MG63 (cell line): ENCODE results near the gene BTAF1. TPM values are rescaled to one million over a fixed set of nuclear protein-coding genes. Genes with fewer than 3 reads are reported as not detected.
"Not testable (repeated sequence)": the region's sequence is repeated elsewhere in the genome, so short reads cannot be mapped to it uniquely, and the experiment has no call there.

Experiments
- DNase-seq: peaks from one replicate; pipeline ENCODE4 v3.0.0-alpha.2; 2020
- H3K27me3 ChIP-seq: fragments of 250-450 bp; sonication (Bioruptor Pico); 2 replicates; pipeline ENCODE4 v1.5.1; 2020; ENCODE audit warnings: mild to moderate bottlenecking, moderate library complexity
- H3K36me3 ChIP-seq: fragments of 250-450 bp; sonication (Bioruptor Pico); 2 replicates; pipeline ENCODE4 v1.5.1; 2020; ENCODE audit warnings: mild to moderate bottlenecking, moderate library complexity
- H3K4me3 ChIP-seq: fragments of 250-450 bp; sonication (Bioruptor Pico); 2 replicates; pipeline ENCODE4 v1.5.1; 2020; ENCODE audit warnings: mild to moderate bottlenecking, moderate library complexity
- H3K9me3 ChIP-seq: fragments of 250-450 bp; sonication (Bioruptor Pico); 2 replicates; pipeline ENCODE4 v1.5.1; 2020; ENCODE audit warnings: mild to moderate bottlenecking, moderate library complexity
- total RNA-seq: library from RNA; depleted of rRNA; stranded (reverse); fragments of >200 nt; shearing (Covaris generic); gene quantifications from 2 replicates; pipeline ENCODE4 v1.2.3, GENCODE V29; 2014; ENCODE audit warnings: low replicate concordance; rRNA removed

The BTAF1 gene
- total RNA-seq: 10.1 and 11.4 TPM in 2 replicates

DNA sequence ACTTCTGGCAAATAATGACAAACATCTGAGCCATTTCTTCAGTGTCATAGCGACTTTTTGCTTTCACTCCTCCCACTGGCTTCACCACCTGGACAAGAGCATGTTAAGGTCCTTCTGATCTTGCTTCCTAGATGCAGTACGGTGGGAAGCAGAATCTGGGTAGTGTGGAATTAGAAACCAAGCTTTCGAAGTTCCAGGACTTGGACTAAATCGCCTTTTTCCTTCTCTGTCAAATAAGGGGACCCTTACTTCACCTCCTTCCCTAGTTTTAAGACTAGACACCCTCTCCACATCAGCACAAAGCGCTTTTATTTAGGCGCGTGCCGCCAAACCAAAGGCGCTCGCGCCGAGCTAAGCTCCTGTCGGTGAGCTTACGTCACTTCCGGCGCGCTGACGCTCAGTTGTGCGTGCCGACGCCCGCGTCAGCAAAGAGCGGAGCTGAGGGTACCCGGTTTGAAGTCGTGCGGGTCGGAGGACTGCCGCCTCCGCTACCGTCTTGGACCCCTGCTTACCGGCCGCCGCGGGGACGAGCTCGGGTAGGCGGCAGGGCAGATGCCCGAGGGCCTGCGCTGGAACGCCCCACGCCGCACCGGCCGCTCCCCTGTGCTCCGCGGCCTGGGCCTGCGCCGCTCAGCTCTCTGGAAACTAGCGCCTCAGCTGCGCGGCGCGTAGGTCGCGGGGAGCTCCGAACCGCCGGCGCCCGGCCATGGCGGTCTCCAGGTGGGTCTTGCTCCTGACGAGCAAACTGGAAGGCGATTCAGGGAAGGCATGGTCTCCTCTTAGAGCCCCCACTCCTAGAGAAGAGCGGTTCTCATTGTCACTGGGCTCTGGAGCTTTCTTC, at the start of gene BTAF1:
Gene BTAF1, plus strand, starts transcription at position 400 of the 841 bp plus-strand sequence. Its CDS starts 307 bp downstream, at position 707.
- DNase-seq: peak; percentile 91
- Histone ChIP-seq H3K9me3 (peaks cover 4% of the 10 kb centered on the region; the same call in 1 of the 2 replicates), H3K4me3 (peak within 1 kb of the TSS; percentile 76), H3K36me3 (peaks cover 7% of the 10 kb centered on the region; the same call in 1 of the 2 replicates), H3K27me3 (no peaks in the 10 kb centered on the region)

DNA sequence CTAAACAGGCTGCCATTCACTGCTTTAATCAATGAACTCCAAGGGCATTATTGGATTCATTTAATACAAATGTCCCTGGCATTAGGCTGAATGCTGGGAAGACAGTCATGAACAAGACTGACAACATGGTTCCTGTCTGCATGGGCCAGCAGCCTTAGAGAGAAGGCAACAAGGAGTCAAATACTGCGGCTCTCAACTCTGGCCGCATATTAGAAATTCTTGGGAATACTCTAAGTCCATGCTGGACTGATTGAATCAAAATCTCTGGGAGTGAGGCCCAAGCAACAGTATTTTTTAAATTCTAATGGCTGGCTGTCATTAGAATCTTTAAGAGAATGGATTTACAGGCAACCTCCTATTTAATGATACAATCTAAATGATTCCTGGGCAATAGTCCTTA, 48.4 kb upstream of the BTAF1 start:
- Histone ChIP-seq H3K27me3 (no peaks in the 10 kb centered on the region), H3K4me3 (no peak overlapping the region), H3K9me3 (no peaks in the 10 kb centered on the region), H3K36me3 (no peaks in the 10 kb centered on the region)
- no peak for DNase-seq

DNA sequence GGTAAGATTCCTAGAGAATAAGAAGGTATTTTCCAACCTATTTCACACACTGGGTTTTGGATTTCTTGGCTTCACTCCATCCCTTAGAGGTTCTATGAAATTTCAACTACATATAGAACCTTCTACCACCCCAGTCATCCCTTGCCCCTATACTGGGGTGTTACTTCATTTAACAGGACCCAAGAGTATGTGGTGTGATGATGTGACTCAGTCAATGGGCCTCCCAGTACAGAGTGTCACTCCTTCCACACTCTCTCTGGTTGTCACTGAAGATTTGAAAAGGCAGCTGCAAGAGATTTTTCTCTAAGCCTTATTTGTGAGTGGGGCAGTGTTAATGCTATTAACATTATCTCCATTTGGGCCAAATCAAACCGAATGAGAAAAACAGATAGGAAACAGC, 47.8 kb upstream of the BTAF1 start:
- H3K9me3 ChIP-seq: no peaks in the 10 kb centered on the region
- no peaks in the 10 kb centered on the region for H3K36me3 ChIP-seq
- no peaks in the 10 kb centered on the region for H3K27me3 ChIP-seq
- no peak for DNase-seq
- no peak overlapping the region for H3K4me3 ChIP-seq

DNA sequence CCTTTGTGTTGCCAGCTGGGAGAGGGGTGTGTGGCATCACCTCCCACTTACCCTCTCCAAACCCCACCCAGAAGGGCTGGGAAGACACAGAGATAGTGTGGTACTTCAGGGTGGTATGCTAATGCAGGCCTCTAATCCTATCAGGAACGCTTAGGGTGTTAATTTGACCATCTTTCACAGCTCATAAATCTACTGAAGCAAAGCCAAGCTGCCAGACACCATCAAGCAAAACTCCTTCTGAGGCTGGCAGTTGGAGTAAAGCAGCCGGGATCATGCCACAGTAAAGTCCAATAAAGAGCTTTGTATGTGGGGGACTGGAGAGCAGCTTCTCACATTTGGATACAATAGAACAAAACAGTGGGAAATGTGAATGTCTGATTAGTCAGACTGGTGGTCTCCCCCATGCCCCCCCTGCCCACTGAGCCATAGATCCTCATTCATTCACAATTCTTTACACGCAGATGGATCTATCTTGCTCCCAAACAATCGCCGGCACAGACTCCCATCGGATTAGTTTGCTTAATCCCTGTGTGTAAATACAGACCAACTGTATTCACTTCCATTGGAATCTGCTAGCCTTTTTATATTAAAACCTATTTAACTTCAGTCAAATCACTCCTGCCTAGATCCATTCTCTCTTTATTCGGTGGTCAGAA, 43.9 kb upstream of the BTAF1 start:
- Histone ChIP-seq H3K4me3 (no peak overlapping the region), H3K9me3 (no peaks in the 10 kb centered on the region)
- DNase-seq: no peak

DNA sequence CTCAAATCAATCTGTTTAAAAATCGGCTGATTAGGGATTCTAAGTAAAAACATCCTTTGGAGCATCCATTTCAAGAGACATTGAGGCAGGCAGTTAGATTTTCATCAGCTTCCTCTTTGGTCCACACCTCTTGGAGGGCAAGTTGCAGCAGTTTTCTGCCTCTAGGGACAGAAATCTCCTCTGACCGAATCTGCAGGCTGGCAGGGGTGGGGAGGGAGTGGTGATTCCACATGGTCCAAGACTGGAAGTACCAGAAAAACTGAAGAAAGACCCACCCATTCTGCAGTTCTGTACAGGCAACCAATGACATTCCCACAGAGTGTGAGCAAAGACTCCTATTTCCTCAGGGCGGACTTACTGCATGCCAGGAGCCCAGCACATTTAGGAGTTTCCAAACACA, 43.3 kb upstream of the BTAF1 start:
- Histone ChIP-seq H3K36me3 (no peaks in the 10 kb centered on the region), H3K9me3 (no peaks in the 10 kb centered on the region), H3K27me3 (no peaks in the 10 kb centered on the region), H3K4me3 (no peak overlapping the region)
- no peak for DNase-seq

More for the DNA sequence above, 43.9 kb upstream of the BTAF1 start:
- Histone ChIP-seq H3K36me3 (no peaks in the 10 kb centered on the region), H3K27me3 (no peaks in the 10 kb centered on the region)

DNA sequence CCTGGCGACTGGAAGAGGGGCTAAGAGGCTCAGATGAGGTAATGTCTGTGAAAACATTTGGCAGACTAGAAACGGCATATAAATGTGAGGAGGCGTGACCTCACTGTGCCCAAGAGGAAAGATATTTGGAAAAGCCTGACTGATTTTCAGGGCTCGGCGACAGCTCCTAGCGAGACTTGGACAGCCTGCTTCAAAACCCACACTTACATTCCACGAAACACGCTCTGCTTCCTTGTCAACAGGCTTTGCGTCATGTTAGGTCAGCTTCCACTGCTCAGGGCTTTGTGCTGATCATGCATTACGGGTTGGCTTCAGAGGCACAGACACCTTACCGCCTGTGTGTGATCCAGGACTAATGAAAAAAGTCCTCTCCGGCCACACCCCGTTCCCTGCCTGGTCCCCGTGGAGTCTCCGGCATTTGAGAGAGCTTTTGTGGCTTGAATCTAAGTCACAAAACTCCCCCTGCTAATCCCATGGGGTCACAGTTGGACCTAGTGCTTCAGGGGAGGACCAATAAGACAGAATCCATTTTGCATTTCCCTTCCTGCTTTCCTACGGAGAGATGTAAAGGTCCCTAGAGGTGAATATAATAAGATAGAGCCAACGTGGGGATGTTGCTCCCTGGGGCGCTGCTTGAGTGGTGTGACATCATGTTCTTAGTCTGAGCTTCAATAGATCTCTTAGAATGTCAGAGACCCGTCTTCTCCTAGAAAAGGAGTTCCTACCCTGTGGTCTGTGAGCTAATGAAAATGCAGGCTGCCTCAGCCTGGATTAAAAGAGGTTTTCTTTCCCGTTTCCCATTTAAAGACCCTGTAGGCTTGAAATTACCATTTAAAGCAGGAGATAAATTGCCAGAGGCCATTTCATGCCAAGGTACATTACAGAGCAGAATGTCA, 39.8 kb upstream of the BTAF1 start:
- Histone ChIP-seq H3K9me3 (no peaks in the 10 kb centered on the region), H3K36me3 (no peaks in the 10 kb centered on the region), H3K27me3 (no peaks in the 10 kb centered on the region), H3K4me3 (no peak overlapping the region)
- DNase-seq: no peak

DNA sequence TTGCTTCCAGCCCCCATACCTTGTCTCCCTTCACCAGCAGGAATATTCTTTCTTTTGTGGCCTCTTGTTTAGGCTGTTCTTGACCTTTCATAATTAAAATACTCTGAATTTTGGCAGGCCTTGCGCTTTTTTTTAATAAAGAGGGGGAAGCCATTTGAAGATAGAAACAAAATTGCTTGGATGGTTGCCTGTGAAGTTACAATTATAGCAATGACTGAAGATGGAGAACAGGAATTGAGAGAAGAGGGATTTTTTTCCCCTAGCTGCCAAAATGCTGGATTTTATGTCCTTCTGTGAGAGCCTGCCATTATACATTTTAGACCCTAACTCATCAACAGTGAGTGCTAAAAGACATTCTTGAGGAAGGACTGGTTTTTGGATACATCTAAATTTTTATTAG, 39.0 kb upstream of the BTAF1 start:
- Histone ChIP-seq H3K27me3 (no peaks in the 10 kb centered on the region), H3K9me3 (no peaks in the 10 kb centered on the region), H3K4me3 (no peak overlapping the region), H3K36me3 (no peaks in the 10 kb centered on the region)
- DNase-seq: no peak

DNA sequence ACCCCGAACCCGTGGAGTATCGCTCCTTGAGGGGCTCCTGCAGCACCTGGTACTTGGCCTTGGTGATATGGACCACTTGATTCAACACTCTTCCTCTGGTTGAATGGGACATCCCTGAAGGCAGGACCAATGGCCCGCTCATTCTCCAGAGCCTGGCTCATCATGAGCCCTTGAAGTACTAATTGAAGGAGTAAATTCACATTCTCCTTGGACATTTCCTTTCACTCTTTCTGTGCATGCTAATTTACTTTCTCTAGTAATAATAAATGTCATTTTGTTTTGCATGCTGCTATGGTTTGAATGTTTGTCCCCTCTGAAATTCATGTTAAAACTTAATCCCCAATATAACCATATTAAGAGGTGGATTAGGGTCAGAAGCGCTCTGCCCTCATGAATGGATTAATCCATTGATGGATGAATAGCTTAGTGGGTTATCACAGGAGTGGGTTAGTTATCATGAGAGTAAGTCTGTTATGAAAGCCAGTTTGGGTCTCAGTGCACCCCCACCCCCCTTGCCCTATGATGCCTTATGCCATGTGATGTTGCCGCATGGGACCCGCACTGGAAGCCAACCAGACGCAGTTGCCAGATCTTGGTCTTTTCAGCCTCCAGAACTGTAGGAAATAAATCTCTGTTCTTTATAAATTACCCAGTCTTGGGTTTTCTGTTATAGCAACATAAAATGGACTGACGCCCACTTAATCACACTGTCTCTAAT, 38.0 kb upstream of the BTAF1 start:
- Histone ChIP-seq H3K4me3 (no peak overlapping the region), H3K9me3 (no peaks in the 10 kb centered on the region), H3K27me3 (no peaks in the 10 kb centered on the region), H3K36me3 (no peaks in the 10 kb centered on the region)
- DNase-seq: no peak

DNA sequence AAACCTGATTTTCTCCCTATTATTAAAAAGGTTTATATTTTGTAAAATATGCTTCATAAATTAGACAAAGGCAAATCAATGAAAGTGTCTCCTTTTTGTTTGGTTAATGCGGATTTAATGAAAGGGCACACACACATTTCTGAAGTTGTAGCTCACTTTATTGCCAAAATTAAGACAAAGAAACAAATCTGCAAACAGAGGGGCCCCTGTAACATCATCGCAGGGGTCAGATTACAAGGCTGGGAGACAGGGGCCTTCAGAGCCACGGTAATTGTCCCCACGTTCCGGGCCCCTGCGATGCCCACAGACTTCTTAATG, 36.7 kb upstream of the BTAF1 start:
- H3K27me3 ChIP-seq: no peaks in the 10 kb centered on the region
- no peaks in the 10 kb centered on the region for H3K36me3 ChIP-seq
- peak overlapping the region; percentile 32 for H3K4me3 ChIP-seq
- no peaks in the 10 kb centered on the region for H3K9me3 ChIP-seq
- no peak for DNase-seq

DNA sequence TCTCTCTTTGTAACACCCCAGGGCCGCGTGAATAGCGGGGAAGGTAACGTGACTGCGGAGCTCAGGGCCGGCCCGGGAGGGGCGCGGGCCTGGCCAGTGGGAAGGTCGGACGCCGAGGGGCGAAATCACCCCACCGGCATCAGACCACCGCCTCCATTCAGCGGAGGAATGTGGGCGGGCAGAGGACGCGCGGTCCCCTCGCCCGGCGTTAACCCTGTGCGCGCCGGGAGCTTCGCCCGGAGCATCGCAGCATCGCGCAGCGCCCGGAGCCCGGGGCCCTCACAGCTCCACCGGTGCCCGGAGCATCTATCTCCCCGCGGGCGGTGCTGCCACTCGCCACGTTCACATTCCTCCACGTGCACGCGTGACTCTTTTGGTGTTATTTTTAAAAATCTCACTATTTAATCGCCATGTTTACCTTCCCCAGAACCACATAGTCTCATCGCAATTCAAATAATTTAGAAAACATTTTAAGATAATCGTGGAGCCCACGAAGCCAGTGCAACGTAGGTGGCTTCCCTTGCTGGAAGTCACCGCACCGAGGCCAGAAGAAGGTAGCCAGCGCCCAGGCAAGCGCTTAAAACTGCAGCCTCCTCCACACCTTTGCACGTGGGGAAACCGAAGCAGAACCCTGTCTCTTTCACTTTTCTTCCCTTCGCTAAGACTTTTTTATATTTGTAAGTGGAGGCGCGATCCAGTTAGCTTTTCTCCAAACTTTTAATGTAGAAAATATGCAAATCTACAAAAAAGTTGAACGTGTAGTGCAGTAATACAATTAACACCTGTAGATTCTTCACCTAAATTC, 36.1 kb upstream of the BTAF1 start:
- Histone ChIP-seq H3K36me3 (no peaks in the 10 kb centered on the region), H3K27me3 (no peaks in the 10 kb centered on the region), H3K4me3 (peak overlapping the region; percentile 32), H3K9me3 (no peaks in the 10 kb centered on the region)
- DNase-seq: peak; percentile 28

DNA sequence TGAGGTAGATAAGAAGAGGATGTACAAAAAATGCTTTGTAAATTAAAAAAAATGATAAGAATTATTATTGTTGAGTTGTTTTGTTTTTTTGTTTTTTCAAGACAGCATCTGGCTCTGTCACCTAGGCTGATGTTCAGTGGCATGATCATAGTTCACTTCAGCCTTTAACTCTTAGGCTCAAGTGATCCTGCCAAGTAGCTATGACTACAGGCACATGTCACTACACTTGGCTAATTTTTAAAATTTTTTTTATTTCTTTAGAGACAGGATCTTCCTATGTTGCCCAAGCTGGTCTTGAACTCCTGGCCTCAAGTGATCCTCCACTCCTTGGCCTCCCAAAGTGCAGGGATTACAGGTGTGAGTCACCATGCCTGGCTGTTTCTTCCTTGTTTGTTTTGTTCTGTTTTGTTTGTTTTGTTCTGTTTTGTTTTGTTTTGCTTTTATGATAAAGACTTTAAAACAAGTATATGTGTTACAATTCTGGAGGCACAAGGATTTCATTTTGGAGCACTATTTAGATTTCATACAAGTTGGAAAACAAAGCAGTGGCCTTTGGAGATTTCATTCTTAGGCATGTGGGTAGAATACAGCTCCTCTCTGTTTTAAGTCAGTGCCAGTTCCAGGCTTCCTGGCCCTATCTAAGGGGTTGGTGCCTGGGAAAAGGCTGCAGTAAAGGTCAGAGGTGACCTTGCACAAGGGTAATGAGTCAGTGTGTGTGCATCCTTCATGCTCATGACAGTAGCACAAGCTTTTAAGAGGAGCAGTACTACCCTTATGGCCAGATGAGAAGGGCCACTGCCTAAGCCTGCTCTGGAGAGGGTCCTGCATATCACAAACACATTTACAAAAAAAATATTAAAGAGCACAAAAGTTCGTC, 32.2 kb upstream of the BTAF1 start:
- no peaks in the 10 kb centered on the region for H3K9me3 ChIP-seq
- H3K36me3 ChIP-seq: no peaks in the 10 kb centered on the region
- peak; percentile 59 for DNase-seq

DNA sequence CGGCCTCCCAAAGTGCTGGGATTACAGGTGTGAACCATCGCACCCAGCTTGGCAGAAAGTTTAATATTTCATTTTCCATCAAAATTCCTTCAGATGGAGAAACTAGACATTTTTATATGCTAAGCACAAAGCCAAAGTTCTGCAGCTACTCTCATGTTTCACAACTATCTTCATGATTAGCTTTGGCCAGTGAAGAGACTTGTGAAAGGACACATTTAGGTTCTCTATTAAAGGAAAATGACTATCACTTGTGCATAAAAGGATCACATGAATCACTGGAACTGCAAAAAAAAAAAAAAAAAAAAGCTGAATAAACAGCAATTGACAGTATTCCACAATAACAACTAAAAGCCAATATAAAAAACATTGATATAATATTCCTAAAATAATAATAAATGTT, 30.5 kb upstream of the BTAF1 start:
- Histone ChIP-seq H3K9me3 (no peaks in the 10 kb centered on the region), H3K36me3 (no peaks in the 10 kb centered on the region), H3K4me3 (no peak overlapping the region), H3K27me3 (no peaks in the 10 kb centered on the region)
- DNase-seq: no peak

More for the DNA sequence above, 32.2 kb upstream of the BTAF1 start:
- no peak overlapping the region for H3K4me3 ChIP-seq
- no peaks in the 10 kb centered on the region for H3K27me3 ChIP-seq

DNA sequence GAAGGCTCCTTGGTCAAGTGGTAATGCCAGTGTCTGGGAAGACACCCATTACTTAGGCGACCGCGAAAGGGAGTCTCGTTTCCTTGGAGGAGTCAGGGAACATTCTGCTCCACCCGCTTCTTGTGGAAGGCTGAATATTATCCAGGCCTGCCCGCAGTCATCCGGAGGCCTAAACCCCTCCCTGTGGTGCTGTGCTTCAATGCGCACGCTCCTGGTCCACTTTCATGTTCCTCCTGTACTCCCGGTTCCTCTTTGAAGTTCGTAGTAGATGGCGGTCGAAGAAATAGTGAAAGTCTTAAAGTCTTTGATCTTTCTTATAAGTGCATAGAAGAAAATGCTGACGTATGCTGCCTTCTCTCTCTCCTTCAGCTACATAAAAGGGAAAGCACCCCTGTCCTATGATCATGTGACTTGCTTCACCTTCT, 29.3 kb upstream of the BTAF1 start:
- not testable (repeated sequence) for H3K27me3 ChIP-seq, H3K36me3 ChIP-seq, H3K4me3 ChIP-seq, DNase-seq, H3K9me3 ChIP-seq

DNA sequence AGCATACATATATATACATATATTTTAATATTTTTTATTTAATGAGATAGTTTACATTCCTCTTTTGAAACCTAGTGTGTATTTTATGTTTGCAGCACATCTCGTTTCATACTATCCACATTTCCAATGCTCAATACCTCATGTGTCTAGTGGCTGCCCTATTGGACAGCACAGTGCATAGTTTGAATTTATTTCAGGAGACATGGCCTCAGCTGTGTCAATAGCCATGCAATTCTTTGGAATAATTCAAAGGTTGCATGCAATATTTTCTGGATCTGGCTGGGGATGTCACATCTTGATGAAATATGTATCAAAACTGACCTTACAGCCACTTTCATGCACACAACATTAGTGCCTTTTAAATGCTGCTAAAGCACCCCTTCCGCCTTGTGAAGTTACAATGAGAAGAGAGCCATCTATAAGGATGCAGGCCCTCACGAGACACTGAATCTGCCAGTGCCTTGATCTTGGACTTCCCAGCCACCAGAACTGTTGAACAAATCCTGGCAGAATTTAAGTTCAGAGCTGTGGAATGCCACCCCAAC, 27.3 kb upstream of the BTAF1 start:
- Histone ChIP-seq H3K9me3 (no peaks in the 10 kb centered on the region), H3K36me3 (no peaks in the 10 kb centered on the region), H3K4me3 (no peak overlapping the region), H3K27me3 (no peaks in the 10 kb centered on the region)
- no peak for DNase-seq

DNA sequence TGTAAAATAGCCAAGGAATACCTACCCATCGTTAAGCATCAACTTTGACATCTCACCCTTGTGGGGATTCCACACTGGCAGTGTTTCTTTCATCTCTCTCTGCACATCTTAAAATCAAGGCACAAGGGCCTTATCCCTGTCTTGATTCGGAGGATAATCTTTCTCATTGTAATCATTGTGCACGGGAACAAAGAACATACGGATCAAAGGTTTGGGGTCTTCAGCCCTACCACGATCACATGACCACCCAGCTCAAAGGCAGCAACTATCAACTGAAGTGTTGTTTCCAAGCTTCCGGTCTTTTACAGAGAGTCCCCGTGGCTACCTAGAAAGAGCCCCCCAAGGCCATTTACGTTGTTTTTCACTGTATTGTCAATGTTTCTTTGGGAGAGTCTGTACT, 26.1 kb upstream of the BTAF1 start:
- Histone ChIP-seq H3K4me3 (no peak overlapping the region), H3K9me3 (no peaks in the 10 kb centered on the region)

More for the DNA sequence above, 26.1 kb upstream of the BTAF1 start:
- Histone ChIP-seq H3K36me3 (no peaks in the 10 kb centered on the region), H3K27me3 (no peaks in the 10 kb centered on the region)
- no peak for DNase-seq
